Astrocyte of the cerebellum (primary cell): ENCODE measurements around the gene TPRG1L.

Experiments
- DNase-seq: peaks from one replicate; pipeline ENCODE4 v3.0.0-alpha.2; 2011; ENCODE audit warnings: low read depth
- H3K4me3 ChIP-seq: 2 replicates; pipeline ENCODE4 v1.5.1; 2011; ENCODE audit warnings: mild to moderate bottlenecking, low read depth, low read length, moderate library complexity
- CTCF ChIP-seq: IDR thresholded peaks from 2 replicates; pipeline ENCODE4 v1.5.1; 2012; ENCODE audit warnings: low read length, low read depth, moderate library complexity, mild to moderate bottlenecking; ENCODE audit errors: missing control alignments
- in situ Hi-C: cut with HindIII; loops from 2 replicates; pipeline ENCODE4 v1.10.0; 2017; ENCODE audit warnings: low sequenced_read_pairs

The TPRG1L gene

DNA sequence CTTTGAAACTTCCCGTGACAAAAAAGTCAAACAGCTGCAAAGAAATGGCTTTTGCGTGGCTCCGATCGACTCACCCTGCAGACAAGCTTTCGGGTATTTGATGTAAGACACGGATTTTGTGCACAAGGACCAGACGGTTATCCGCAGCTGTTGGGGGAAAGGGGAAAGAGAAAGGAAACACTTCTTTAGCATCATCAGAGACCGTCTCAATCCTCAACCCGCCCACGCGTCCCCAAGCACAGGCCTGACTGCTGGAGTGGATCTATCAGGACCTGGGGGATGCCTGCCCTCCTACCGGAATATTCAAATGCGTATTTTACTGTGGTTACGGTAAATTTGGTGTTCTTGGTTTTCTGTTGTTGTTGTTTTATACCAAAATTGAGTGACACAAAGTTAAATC lies 13.9 kb downstream of the TPRG1L start:
- in situ Hi-C loops = no loop called here
- no peak for TF ChIP-seq CTCF
- H3K4me3 ChIP-seq = no peak overlapping the region
- DNase-seq = no peak

GRCh38 chr1:3639397-3639911 lies 14.6 kb downstream of the TPRG1L start:
- no peak for DNase-seq
- no peak for TF ChIP-seq CTCF
- H3K4me3 ChIP-seq = no peak overlapping the region
- in situ Hi-C loops = no loop called here

DNA sequence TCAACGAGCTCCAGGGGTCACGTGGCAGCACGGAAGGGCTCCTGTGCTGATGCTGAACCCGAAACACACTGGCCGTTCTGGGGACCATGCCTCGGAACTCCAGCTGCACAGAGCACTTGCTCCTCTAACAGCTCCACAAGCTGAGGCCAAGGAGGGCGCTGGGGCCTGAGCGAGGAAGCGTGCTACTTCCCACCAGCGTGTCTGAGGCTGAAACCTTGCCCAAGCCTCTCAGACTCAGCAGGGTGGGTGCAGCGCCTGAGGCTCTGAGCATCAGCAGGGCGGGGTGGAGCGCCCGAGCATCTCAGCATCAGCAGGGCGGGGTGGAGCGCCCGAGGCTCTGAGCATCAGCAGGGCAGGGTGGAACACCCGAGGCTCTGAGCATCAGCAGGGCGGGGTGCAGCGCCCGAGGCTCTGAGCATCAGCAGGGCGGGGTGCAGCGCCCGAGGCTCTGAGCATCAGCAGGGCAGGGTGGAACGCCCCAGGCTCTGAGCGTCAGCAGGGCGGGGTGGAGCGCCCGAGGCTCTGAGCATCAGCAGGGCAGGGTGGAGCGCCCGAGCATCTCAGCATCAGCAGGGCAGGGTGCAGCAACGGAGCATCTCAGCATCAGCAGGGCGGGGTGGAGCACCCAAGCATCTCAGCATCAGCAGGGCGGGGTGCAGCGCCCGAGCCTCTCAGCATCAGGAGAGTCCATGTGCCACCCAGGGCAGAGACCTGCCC lies 15.5 kb downstream of the TPRG1L start:
- in situ Hi-C loops = loop anchor here (10.0 kb wide), 1 partner anchor 255 kb away; no protein-coding TSS in a partner anchor
- no peak for DNase-seq
- no peak for TF ChIP-seq CTCF
- no peak overlapping the region for H3K4me3 ChIP-seq

GRCh38 chr1:3641046-3641760 lies 16.4 kb downstream of the TPRG1L start:
- H3K4me3 ChIP-seq = no peak overlapping the region
- DNase-seq = no peak
- in situ Hi-C loops = loop anchor here (10.0 kb wide), 1 partner anchor 256 kb away; no protein-coding TSS in a partner anchor
- no peak for TF ChIP-seq CTCF

DNA sequence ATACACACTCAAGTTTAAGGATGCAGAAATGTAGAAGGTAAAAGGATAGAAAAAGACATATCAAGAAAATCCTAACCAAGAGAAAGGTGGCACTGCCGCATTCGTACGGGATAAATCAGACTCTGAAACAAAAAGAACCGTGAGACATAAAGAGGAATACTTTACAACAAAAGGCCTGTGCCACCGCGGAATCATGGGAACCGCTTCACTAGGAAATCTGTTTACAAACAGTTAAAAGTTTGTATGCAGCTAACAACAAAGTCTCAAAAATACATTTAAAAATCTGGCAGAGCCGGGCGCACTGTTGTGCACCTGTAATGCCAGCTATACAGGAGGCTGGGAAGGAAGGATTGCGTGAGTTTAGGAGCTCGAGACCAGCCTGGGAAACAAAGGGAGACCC lies 17.0 kb downstream of the TPRG1L start:
- H3K4me3 ChIP-seq = no peak overlapping the region
- in situ Hi-C loops = loop anchor here (10.0 kb wide), 1 partner anchor 257 kb away; no protein-coding TSS in a partner anchor
- no peak for TF ChIP-seq CTCF

GRCh38 chr1:3642919-3643675 lies 18.3 kb downstream of the TPRG1L start:
- in situ Hi-C loops = loop anchor here (10.0 kb wide), 1 partner anchor 258 kb away; no protein-coding TSS in a partner anchor
- no peak for TF ChIP-seq CTCF
- no peak overlapping the region for H3K4me3 ChIP-seq

More for the DNA sequence above, 17.0 kb downstream of the TPRG1L start:
- DNase-seq = no peak

More at GRCh38 chr1:3642919-3643675, 18.3 kb downstream of the TPRG1L start:
- DNase-seq = no peak
